Fibroblast of the aortic adventitia (primary cell): Measurements from ENCODE around the gene PTOV1. TPM values are rescaled to one million over a fixed set of nuclear protein-coding genes. Genes with fewer than 3 reads are reported as not detected.

Experiments
- DNase-seq: peaks from one replicate; pipeline ENCODE4 v3.0.0-alpha.2; 2010; ENCODE audit warnings: low read depth
- H3K4me3 ChIP-seq: 2 replicates; pipeline ENCODE4 v1.5.1; 2011; ENCODE audit warnings: low read depth, mild to moderate bottlenecking, control low read depth, low read length, moderate library complexity
- total RNA-seq: library from RNA; depleted of rRNA; stranded (reverse); fragments of >200 nt; gene quantifications from 2 replicates; pipeline ENCODE4 v1.2.3, GENCODE V29; 2012; ENCODE audit warnings: low replicate concordance
- TF ChIP-seq, protein P1 (sequence below): IDR thresholded peaks from 2 replicates; pipeline ENCODE4 v1.5.1; 2011; ENCODE audit warnings: mild to moderate bottlenecking, low read length, control low read depth, inconsistent platforms; ENCODE audit not compliant: insufficient read depth

The PTOV1 gene
- total RNA-seq, 1 donor = 46.2 TPM

DNA sequence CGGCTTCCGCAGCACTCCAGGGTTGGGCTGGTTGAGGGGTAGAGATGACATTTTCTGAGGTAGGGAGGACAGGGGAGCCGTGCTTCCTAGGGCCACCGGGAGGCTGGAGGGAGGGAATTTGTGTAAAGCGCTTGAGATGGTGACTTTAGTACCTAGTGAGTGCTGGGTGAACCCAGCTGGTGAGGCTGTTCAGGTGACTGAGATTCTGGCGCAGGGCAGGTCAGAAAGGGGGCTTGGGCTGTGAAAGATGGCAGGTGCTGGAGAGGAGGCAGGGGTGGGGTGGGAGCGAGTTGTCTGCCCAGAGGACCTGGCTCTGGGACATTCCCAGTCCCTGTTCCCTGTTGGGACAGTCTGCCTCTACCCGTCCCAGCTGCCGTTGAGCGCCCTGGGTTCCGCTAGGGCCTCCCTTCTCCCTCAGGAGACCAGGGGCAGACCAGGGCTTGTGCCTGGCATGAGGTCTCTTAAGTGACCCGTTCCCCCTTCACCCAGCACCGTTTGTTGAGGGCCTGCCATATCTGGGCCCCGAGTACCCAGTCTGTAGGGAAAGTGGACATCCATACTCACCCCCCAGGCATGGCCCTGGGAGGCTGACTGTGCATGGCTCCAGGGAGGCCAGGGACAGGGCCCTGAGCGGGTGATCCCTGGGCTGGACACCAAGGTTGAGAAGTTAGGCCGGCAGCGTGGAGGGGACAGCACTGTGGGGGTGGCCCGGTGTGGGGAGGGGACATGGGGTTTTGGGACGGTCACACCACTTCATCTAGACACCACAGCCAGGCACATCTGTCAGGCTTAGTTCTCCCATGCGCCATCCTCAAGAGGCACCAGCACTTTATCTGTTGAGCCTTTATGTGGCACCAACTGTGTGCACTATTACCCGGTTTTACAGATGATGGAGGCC is 5.0 kb downstream of the PTOV1 start:
- no peak for DNase-seq
- H3K4me3 ChIP-seq = no peak overlapping the region
- TF ChIP-seq, protein P1, sequence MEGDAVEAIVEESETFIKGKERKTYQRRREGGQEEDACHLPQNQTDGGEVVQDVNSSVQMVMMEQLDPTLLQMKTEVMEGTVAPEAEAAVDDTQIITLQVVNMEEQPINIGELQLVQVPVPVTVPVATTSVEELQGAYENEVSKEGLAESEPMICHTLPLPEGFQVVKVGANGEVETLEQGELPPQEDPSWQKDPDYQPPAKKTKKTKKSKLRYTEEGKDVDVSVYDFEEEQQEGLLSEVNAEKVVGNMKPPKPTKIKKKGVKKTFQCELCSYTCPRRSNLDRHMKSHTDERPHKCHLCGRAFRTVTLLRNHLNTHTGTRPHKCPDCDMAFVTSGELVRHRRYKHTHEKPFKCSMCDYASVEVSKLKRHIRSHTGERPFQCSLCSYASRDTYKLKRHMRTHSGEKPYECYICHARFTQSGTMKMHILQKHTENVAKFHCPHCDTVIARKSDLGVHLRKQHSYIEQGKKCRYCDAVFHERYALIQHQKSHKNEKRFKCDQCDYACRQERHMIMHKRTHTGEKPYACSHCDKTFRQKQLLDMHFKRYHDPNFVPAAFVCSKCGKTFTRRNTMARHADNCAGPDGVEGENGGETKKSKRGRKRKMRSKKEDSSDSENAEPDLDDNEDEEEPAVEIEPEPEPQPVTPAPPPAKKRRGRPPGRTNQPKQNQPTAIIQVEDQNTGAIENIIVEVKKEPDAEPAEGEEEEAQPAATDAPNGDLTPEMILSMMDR = no peak

DNA sequence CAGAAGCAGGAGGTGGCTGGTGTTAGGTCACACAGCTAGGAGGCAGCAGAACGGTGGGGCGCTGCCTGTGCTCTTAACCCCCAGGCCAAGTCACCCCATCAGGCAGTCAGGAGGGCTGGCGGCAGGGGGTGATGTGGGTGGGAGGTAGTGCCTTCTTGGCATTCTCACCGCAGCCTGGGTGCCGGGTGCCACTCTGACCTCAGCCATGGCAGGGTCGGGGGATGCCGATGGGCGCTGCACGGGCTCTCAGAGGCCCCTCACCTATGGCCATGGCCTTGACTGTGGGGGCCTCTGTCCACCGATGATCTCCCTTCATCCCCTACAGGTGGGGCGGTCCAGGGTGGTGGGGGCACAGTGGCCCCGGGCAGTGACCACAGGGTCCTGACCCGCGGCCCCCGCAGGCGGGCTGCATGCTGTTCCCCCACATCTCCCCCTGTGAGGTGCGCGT is 5.6 kb downstream of the PTOV1 start:
- no peak overlapping the region for H3K4me3 ChIP-seq
- TF ChIP-seq, protein P1 = no peak
- DNase-seq = no peak

DNA sequence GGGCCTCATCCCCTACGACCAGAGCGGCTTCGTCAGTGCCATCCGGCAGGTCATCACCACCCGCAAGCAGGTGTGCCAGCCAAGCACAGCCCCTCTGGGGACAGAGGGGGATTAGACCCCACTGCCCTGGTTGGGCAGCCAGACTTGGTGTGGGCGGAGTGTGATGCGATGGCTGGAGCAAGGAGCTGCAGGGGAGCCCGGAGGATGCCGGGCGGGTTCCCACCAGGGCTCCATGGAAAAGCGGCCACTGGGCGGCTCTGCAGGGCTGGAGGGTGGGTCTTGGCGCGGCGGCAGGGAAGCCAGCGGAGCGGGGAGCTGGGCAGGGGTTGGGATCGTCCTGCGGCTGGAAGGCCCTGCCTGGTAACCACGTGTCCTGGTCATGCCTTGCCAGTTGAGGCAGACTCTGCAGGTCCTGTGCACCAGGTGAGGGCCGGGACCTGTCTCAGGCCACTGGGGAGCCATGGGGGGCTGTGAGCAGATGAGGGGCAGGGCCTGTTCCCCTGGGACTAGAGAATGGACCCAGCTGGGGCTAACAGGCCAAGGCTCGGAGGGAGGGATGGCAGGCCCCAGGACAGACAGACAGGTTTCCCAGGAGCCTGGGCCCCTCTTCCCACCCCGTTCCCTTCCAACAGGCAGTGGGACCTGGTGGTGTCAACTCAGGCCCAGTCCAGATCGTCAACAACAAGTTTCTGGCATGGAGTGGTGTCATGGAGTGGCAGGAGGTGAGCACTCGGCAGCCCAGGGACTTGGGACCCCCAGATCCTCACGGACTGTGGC is 6.3 kb downstream of the PTOV1 start:
- TF ChIP-seq, protein P1 = no peak
- DNase-seq = no peak
- H3K4me3 ChIP-seq = no peak overlapping the region

DNA sequence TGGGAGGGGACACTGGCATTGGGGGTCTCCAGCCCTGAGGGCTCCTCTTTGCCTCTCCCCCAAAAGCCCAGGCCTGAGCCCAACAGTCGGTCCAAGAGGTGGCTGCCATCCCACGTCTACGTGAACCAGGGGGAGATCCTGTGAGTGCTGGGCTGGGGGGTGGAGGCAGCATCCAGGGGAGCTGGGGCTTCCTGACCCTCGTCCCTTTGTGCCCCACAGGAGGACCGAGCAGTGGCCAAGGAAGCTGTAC is 6.8 kb downstream of the PTOV1 start:
- DNase-seq = no peak
- TF ChIP-seq, protein P1 = no peak
- H3K4me3 ChIP-seq = no peak overlapping the region

DNA sequence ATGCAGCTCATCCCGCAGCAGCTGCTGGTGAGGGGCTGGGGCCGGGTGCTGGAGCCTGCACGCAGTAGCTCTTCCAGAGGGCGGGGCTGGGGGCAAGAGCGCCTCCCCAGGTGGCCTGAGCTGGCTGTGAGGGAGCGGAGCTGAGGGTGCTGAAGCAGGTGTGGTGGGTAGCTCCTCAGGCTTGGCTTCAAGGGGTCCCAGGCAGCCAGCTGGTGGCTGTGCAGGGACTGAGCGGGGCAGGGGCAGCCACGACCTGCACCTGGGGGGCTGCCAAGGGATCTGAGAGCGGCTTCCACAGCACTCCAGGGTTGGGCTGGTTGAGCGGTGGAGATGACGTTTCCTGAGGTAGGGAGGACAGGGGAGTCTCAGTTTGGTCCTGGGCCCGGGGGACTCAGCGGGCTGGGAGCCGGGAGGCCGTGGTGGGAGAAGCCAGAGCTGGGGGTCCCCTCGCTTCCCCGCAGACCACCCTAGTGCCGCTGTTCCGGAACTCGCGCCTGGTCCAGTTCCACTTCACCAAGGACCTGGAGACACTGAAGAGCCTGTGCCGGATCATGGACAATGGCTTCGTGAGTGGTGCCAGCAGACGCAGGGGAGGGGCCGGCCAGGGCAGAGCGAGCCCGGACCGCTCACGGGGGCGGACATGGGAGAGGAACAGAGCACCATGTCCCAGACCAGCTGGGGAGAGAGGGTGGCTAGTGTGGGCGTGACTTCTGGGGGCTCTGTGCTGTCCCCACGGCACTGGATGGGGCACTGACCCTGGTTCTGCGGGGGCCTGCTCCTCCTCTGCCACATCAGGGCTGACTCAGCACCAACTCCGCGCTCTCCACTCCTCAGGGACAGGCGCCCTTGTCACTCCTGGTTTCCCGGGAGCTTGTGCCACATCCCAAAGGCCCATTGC is 7.4 kb downstream of the PTOV1 start:
- DNase-seq = no peak
- H3K4me3 ChIP-seq = no peak overlapping the region
- TF ChIP-seq, protein P1 = no peak

DNA sequence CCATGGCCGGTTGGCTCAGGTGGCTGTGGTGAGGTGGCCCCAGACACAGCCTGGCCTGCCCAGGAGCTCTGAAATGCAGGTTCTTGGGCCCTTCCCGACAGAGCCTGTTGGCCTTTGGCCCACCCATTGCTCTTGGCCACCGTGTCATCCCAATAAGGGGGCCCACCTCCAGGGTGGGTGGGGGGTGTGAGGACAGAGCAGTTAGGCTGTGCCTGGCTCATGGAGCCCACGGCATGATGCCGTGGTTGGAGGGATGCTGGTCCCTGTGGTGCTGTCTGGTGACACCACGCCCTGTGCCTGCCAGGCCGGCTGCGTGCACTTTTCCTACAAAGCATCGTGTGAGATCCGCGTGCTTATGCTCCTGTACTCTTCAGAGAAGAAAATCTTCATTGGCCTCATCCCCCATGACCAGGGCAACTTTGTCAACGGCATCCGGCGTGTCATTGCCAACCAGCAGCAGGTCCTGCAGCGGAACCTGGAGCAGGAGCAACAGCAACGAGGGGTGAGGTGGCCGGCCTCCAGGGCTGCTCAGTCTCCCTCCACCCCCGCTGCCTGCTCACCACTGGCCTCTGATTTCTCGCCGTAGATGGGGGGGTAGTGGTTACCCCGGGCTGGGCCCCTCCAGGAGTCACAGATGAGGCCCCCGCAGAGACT is 8.8 kb downstream of the PTOV1 start:
- no peak for DNase-seq
- H3K4me3 ChIP-seq = no peak overlapping the region
- TF ChIP-seq, protein P1 = no peak
